HepG2 (cell line): ENCODE data around the gene CASR. TPM values are rescaled to one million over a fixed set of nuclear protein-coding genes. Genes with fewer than 3 reads are reported as not detected.

ENCODE experiments used
- ATAC-seq: fragments of 200-7000 bp; cut with Tn5 transposase; 3 replicates; pipeline ENCODE4 v1.9.1; 2020; ENCODE audit warnings: mild to moderate bottlenecking, moderate library complexity
- BruUV-seq: library from RNA; stranded (reverse); fragments of 400-500 nt; replicated peaks from 2 replicates; lab custom pipeline; 2021; lab: Mats Ljungman, UMichigan
- CTCF ChIA-PET: fragments of 300-600 bp; formaldehyde crosslinking; extraction: SDS; loops from one replicate; lab custom pipeline; 2021; ENCODE audit warnings: low total read pairs, inconsistent platforms, low intra/inter-chr PET ratio; lab: Yijun Ruan, JAX
- POLR2A ChIA-PET: fragments of 350-600 bp; sonication (Branson Sonifier 250); formaldehyde crosslinking; loops from one replicate; lab custom pipeline; 2020; ENCODE audit warnings: antibody characterized with exemption, inconsistent platforms; lab: Yijun Ruan, JAX
- DNase-seq: peaks from one replicate; pipeline ENCODE4 v3.0.0-alpha.2; 2015; ENCODE audit warnings: low spot score
- FAIRE-seq: peaks from 3 replicates; lab custom pipeline; 2011; peaks lifted over from hg19 to GRCh38; lab: Jason Lieb, UNC
- H2AFZ ChIP-seq: one replicate; pipeline ENCODE4 v1.6.1; 2011; ENCODE audit warnings: low read length, inconsistent platforms
- H3K27ac ChIP-seq: fragments of 300-600 bp; 3 replicates; pipeline ENCODE4 v1.8.0; 2011; ENCODE audit warnings: mixed run types, mild to moderate bottlenecking, mixed read lengths, low read length, inconsistent platforms; ENCODE audit not compliant: insufficient read depth; ENCODE audit errors: extremely low read length
- H3K27me3 ChIP-seq, 2 experiments: fragments of 200-600 bp in 1 of 2; 2 replicates in 1 of 2; 3 replicates in 1 of 2; pipeline versions ENCODE4 v1.6.0 to v1.8.0; 2011; ENCODE audit warnings: low read length in 2 of 2, mild to moderate bottlenecking in 2 of 2, moderate library complexity in 2 of 2, inconsistent platforms in 1 of 2; ENCODE audit not compliant: insufficient read depth in 2 of 2, control insufficient read depth in 1 of 2
- H3K36me3 ChIP-seq, 2 experiments: fragments of 200-600 bp in 1 of 2; replicated peaks in 1 of 2; 2 replicates in 1 of 2; 3 replicates in 1 of 2; pipeline versions ENCODE4 v1.5.1 to v1.8.0; 2011; ENCODE audit warnings: low read length in 2 of 2, inconsistent platforms in 1 of 2; ENCODE audit not compliant: insufficient read depth in 2 of 2, control insufficient read depth in 1 of 2
- H3K4me1 ChIP-seq: 2 replicates; pipeline ENCODE4 v1.5.1; 2012; ENCODE audit warnings: low read length, inconsistent platforms; ENCODE audit not compliant: insufficient read depth
- H3K4me2 ChIP-seq: 2 replicates; pipeline ENCODE4 v1.6.0; 2011; ENCODE audit warnings: low read depth, low read length, inconsistent platforms
- H3K4me3 ChIP-seq, 3 experiments: fragments of 200-600 bp in 1 of 3; sonication (generic), shearing (Covaris generic) in 1 of 3; replicated peaks in 1 of 3; 2 replicates each; pipeline ENCODE4 v1.5.1; 2011 to 2016; ENCODE audit warnings: low read length in 3 of 3, inconsistent platforms in 2 of 3, low read depth in 2 of 3, mild to moderate bottlenecking in 2 of 3, control low read depth in 1 of 3, mixed read lengths in 1 of 3; ENCODE audit not compliant: insufficient read depth in 1 of 3
- H3K79me2 ChIP-seq: one replicate; pipeline ENCODE4 v1.6.1; 2011; ENCODE audit warnings: low read length, inconsistent platforms; ENCODE audit not compliant: insufficient read depth
- H3K9ac ChIP-seq: 2 replicates; pipeline ENCODE4 v1.6.0; 2011; ENCODE audit warnings: mild to moderate bottlenecking, low read depth, low read length, inconsistent platforms; ENCODE audit not compliant: insufficient read depth
- H3K9me3 ChIP-seq: 2 replicates; pipeline ENCODE4 v1.5.1; 2012; ENCODE audit warnings: mild to moderate bottlenecking, low read length
- H4K20me1 ChIP-seq: 2 replicates; pipeline ENCODE4 v1.6.0; 2011; ENCODE audit warnings: inconsistent platforms, mild to moderate bottlenecking, low read length, moderate library complexity; ENCODE audit not compliant: insufficient read depth
- CEBPG ChIP-seq: IDR thresholded peaks from 2 replicates; pipeline ENCODE4 v1.6.1; 2016
- DR1 ChIP-seq: sonication (generic); formaldehyde crosslinking; IDR thresholded peaks from 2 replicates; pipeline ENCODE4 v1.8.0; 2021; ENCODE audit warnings: mild to moderate bottlenecking, missing genetic modification reagents, inconsistent platforms
- MAFG ChIP-seq: sonication (generic); formaldehyde crosslinking; IDR thresholded peaks from 2 replicates; pipeline ENCODE4 v1.5.1; 2020; ENCODE audit warnings: mild to moderate bottlenecking, missing genetic modification reagents
- NFIB ChIP-seq: sonication (generic); formaldehyde crosslinking; IDR thresholded peaks from 2 replicates; pipeline ENCODE4 v1.9.0; 2021; ENCODE audit warnings: missing genetic modification reagents, mild to moderate bottlenecking, borderline replicate concordance
- RAD21 ChIP-seq: fragments of 450-650 bp; formaldehyde crosslinking; IDR thresholded peaks from 2 replicates; pipeline ENCODE4 v1.5.0; 2020; ENCODE audit warnings: mild to moderate bottlenecking
- ZFP36 ChIP-seq: fragments of 150-350 bp; IDR thresholded peaks from 2 replicates; pipeline ENCODE4 v1.6.1; 2018; ENCODE audit warnings: borderline replicate concordance, low read length, low read depth; ENCODE audit not compliant: partially characterized antibody
- ZNF552 ChIP-seq: sonication (generic); formaldehyde crosslinking; IDR thresholded peaks from 2 replicates; pipeline ENCODE4 v1.9.0; 2022; ENCODE audit warnings: missing genetic modification reagents, mild to moderate bottlenecking, borderline replicate concordance
- WGBS: methylation state at CpG from one replicate; pipeline ENCODE4 v1.1.6; 2017; ENCODE audit warnings: low lambda C conversion rate; 5-methylcytosine and 5-hydroxymethylcytosine counted together
- in situ Hi-C: cut with HindIII; loops from 2 replicates; pipeline ENCODE4 v1.10.0; 2017; ENCODE audit warnings: low pct_unique_long_range_greater_than_20kb; ENCODE audit not compliant: extremely low pct_ligation_motif_present
- intact Hi-C: fragments of 100-400 bp; cut with micrococcal nuclease; formaldehyde crosslinking; loops from one replicate; pipeline ENCODE4 v1.10.0; 2022; ENCODE audit not compliant: unreplicated experiment
- polyA plus RNA-seq, 8 experiments: library from polyadenylated mRNA; depleted of rRNA in 3 of 8; stranded (reverse) in 7 of 8; unstranded in 1 of 8; fragments of >200 nt; fragmentation: Illumina TruSeq in 4 of 8; extraction: Trizol in 4 of 8; gene quantifications; 2 replicates each; pipeline versions ENCODE4 v1.2.1 to v1.2.3, GENCODE V29; 2011 to 2016; ENCODE audit warnings: low read depth in 4 of 8, missing spikeins in 1 of 8, mixed read lengths in 1 of 8; ENCODE audit not compliant: insufficient read depth in 1 of 8
- total RNA-seq, 5 experiments: library from RNA; depleted of rRNA; stranded (reverse); fragments of >200 nt; fragmentation: Illumina TruSeq; extraction: Trizol; gene quantifications; 2 replicates each; pipeline ENCODE4 v1.2.3, GENCODE V29; 2016; ENCODE audit warnings: low read depth in 1 of 5
- TF ChIP-seq, protein P1 (sequence below): fragments of 450-650 bp; IDR thresholded peaks from 2 replicates; pipeline ENCODE4 v1.6.1; 2017; ENCODE audit warnings: mild to moderate bottlenecking
- TF ChIP-seq, protein P2 (sequence below): sonication (generic); formaldehyde crosslinking; conservative IDR thresholded peaks from 2 replicates; pipeline ENCODE4 v1.8.0; 2022; ENCODE audit warnings: low read depth, missing genetic modification reagents
- TF ChIP-seq, protein P3 (sequence below): sonication (generic); formaldehyde crosslinking; IDR thresholded peaks from 2 replicates; pipeline ENCODE4 v1.4.0; 2020; ENCODE audit warnings: missing genetic modification reagents
- TF ChIP-seq, protein P4 (sequence below): sonication (generic); formaldehyde crosslinking; conservative IDR thresholded peaks from 2 replicates; pipeline ENCODE4 v1.8.0; 2022; ENCODE audit warnings: mild to moderate bottlenecking, moderate library complexity, missing genetic modification reagents
- TF ChIP-seq, protein P5 (sequence below): sonication (generic); formaldehyde crosslinking; IDR thresholded peaks from 2 replicates; pipeline ENCODE4 v1.4.0; 2020; ENCODE audit warnings: missing genetic modification reagents

CASR gene
- total and polyA plus RNA-seq, 2 of the 13 experiments (the other 11 are each of a cell fraction or from before 2014, with no cell fraction given): not detected

DNA sequence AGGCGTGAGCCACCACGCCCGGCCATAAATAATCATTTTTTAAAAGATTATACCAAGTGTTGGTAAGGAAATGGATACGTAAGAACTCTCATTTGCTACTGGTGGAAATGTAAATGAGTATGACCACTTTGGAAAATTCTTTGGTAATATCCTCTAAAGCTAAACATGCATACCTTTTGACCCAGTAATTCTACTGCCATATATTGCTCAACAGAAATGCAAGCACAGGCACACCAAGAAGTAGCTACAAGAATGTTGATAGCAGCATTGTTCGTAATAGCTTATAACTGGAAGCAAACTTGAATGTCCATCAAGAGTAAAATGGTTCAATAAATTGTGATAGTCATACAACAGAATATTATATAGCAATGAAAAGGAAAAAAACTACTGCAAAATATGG, 4.8 kb upstream of the CASR start:
- POLR2A ChIA-PET: no interaction called here
- 20% methylated on average over 5 of the region's 5 CpGs for WGBS
- TF ChIP-seq, protein P1, sequence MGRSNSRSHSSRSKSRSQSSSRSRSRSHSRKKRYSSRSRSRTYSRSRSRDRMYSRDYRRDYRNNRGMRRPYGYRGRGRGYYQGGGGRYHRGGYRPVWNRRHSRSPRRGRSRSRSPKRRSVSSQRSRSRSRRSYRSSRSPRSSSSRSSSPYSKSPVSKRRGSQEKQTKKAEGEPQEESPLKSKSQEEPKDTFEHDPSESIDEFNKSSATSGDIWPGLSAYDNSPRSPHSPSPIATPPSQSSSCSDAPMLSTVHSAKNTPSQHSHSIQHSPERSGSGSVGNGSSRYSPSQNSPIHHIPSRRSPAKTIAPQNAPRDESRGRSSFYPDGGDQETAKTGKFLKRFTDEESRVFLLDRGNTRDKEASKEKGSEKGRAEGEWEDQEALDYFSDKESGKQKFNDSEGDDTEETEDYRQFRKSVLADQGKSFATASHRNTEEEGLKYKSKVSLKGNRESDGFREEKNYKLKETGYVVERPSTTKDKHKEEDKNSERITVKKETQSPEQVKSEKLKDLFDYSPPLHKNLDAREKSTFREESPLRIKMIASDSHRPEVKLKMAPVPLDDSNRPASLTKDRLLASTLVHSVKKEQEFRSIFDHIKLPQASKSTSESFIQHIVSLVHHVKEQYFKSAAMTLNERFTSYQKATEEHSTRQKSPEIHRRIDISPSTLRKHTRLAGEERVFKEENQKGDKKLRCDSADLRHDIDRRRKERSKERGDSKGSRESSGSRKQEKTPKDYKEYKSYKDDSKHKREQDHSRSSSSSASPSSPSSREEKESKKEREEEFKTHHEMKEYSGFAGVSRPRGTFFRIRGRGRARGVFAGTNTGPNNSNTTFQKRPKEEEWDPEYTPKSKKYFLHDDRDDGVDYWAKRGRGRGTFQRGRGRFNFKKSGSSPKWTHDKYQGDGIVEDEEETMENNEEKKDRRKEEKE: no peak
- TF ChIP-seq, protein P2, sequence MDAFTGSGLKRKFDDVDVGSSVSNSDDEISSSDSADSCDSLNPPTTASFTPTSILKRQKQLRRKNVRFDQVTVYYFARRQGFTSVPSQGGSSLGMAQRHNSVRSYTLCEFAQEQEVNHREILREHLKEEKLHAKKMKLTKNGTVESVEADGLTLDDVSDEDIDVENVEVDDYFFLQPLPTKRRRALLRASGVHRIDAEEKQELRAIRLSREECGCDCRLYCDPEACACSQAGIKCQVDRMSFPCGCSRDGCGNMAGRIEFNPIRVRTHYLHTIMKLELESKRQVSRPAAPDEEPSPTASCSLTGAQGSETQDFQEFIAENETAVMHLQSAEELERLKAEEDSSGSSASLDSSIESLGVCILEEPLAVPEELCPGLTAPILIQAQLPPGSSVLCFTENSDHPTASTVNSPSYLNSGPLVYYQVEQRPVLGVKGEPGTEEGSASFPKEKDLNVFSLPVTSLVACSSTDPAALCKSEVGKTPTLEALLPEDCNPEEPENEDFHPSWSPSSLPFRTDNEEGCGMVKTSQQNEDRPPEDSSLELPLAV (CRISPR knock-in tag): no peak
- TF ChIP-seq, protein P3, sequence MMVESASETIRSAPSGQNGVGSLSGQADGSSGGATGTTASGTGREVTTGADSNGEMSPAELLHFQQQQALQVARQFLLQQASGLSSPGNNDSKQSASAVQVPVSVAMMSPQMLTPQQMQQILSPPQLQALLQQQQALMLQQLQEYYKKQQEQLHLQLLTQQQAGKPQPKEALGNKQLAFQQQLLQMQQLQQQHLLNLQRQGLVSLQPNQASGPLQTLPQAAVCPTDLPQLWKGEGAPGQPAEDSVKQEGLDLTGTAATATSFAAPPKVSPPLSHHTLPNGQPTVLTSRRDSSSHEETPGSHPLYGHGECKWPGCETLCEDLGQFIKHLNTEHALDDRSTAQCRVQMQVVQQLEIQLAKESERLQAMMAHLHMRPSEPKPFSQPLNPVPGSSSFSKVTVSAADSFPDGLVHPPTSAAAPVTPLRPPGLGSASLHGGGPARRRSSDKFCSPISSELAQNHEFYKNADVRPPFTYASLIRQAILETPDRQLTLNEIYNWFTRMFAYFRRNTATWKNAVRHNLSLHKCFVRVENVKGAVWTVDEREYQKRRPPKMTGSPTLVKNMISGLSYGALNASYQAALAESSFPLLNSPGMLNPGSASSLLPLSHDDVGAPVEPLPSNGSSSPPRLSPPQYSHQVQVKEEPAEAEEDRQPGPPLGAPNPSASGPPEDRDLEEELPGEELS (CRISPR knock-in tag): no peak
- TF ChIP-seq, protein P4, sequence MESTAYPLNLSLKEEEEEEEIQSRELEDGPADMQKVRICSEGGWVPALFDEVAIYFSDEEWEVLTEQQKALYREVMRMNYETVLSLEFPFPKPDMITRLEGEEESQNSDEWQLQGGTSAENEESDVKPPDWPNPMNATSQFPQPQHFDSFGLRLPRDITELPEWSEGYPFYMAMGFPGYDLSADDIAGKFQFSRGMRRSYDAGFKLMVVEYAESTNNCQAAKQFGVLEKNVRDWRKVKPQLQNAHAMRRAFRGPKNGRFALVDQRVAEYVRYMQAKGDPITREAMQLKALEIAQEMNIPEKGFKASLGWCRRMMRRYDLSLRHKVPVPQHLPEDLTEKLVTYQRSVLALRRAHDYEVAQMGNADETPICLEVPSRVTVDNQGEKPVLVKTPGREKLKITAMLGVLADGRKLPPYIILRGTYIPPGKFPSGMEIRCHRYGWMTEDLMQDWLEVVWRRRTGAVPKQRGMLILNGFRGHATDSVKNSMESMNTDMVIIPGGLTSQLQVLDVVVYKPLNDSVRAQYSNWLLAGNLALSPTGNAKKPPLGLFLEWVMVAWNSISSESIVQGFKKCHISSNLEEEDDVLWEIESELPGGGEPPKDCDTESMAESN (CRISPR knock-in tag): no peak
- TF ChIP-seq ZNF552 (CRISPR knock-in tag) (no peak), RAD21 (CRISPR knock-in tag) (no peak), ZFP36 (no peak), CEBPG (CRISPR knock-in tag) (no peak), DR1 (CRISPR knock-in tag) (no peak), MAFG (no peak), NFIB (no peak)
- TF ChIP-seq, protein P5, sequence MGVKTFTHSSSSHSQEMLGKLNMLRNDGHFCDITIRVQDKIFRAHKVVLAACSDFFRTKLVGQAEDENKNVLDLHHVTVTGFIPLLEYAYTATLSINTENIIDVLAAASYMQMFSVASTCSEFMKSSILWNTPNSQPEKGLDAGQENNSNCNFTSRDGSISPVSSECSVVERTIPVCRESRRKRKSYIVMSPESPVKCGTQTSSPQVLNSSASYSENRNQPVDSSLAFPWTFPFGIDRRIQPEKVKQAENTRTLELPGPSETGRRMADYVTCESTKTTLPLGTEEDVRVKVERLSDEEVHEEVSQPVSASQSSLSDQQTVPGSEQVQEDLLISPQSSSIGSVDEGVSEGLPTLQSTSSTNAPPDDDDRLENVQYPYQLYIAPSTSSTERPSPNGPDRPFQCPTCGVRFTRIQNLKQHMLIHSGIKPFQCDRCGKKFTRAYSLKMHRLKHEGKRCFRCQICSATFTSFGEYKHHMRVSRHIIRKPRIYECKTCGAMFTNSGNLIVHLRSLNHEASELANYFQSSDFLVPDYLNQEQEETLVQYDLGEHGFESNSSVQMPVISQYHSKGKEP (CRISPR knock-in tag): no peak

More for the DNA sequence above, 4.8 kb upstream of the CASR start:
- Histone ChIP-seq H3K9ac (no peak overlapping the region), H4K20me1 (no peaks in the 10 kb centered on the region), H3K4me3 (no peak overlapping the region), H3K27me3 (peaks cover 0 to 9% of the 10 kb centered on the region in 2 experiments; a peak in 2 of 5 replicates), H3K79me2 (no peaks in the 10 kb centered on the region), H3K36me3 (no peaks in the 10 kb centered on the region), H3K4me2 (no peak overlapping the region), H3K27ac (no peak overlapping the region), H3K4me1 (no peaks in the 10 kb centered on the region), H3K9me3 (no peaks in the 10 kb centered on the region), H2AFZ (no peak overlapping the region)
- FAIRE-seq: no peak
- no peak for DNase-seq
- in situ Hi-C loops (no loop called here), intact Hi-C loops (no loop called here)
- BruUV-seq: no TSS peak
- CTCF ChIA-PET: no interaction called here
- no peak for ATAC-seq
